Smooth muscle cell (in vitro differentiated cells): ENCODE measurements around the gene SYCE3. TPM values are rescaled to one million over a fixed set of nuclear protein-coding genes. Genes with fewer than 3 reads are reported as not detected.

Source experiments
- DNase-seq: peaks from one replicate; lab custom pipeline; 2025; ENCODE audit not compliant: unreplicated experiment; lab: John Stamatoyannopoulos, UW
- H2AFZ ChIP-seq: fragments of 200-600 bp; sonication (generic); 2 replicates; pipeline ENCODE4 v1.6.0; 2016; ENCODE audit warnings: antibody characterized with exemption, low read depth, mild to moderate bottlenecking
- H3F3A ChIP-seq: fragments of 200-600 bp; sonication (generic); 2 replicates; pipeline ENCODE4 v1.6.0; 2017; ENCODE audit warnings: antibody characterized with exemption, low read depth
- H3K27ac ChIP-seq: fragments of 200-600 bp; sonication (generic); 2 replicates; pipeline ENCODE4 v1.5.1; 2016; ENCODE audit warnings: low read depth, mild to moderate bottlenecking
- H3K27me3 ChIP-seq: fragments of 200-600 bp; sonication (generic); 2 replicates; pipeline ENCODE4 v1.6.1; 2016; ENCODE audit warnings: low read depth, mild to moderate bottlenecking
- H3K36me3 ChIP-seq: fragments of 200-600 bp; sonication (generic); 2 replicates; pipeline ENCODE4 v1.5.1; 2016; ENCODE audit warnings: low read depth
- H3K4me1 ChIP-seq: fragments of 200-600 bp; sonication (generic); 2 replicates; pipeline ENCODE4 v1.5.1; 2016; ENCODE audit warnings: low read depth
- H3K4me2 ChIP-seq: fragments of 200-600 bp; sonication (generic); 2 replicates; pipeline ENCODE4 v1.6.0; 2016; ENCODE audit warnings: mild to moderate bottlenecking
- H3K4me3 ChIP-seq: fragments of 200-600 bp; sonication (generic); 2 replicates; pipeline ENCODE4 v1.5.1; 2016; ENCODE audit warnings: mild to moderate bottlenecking
- H3K79me2 ChIP-seq: fragments of 200-600 bp; sonication (generic); 2 replicates; pipeline ENCODE4 v1.6.0; 2016; ENCODE audit warnings: low read depth, mild to moderate bottlenecking
- H3K9ac ChIP-seq: fragments of 200-600 bp; sonication (generic); 2 replicates; pipeline ENCODE4 v1.6.0; 2016; ENCODE audit warnings: low read depth
- H3K9me3 ChIP-seq: fragments of 200-600 bp; sonication (generic); replicated peaks from 2 replicates; pipeline ENCODE4 v1.5.1; 2016; ENCODE audit warnings: low read depth
- H4K20me1 ChIP-seq: fragments of 200-600 bp; sonication (generic); 2 replicates; pipeline ENCODE4 v1.6.0; 2016; ENCODE audit warnings: low read depth
- CTCF ChIP-seq: fragments of 200-600 bp; sonication (generic); IDR thresholded peaks from 2 replicates; pipeline ENCODE4 v1.5.1; 2017; ENCODE audit warnings: borderline replicate concordance, mild to moderate bottlenecking, antibody characterized with exemption; ENCODE audit not compliant: insufficient read depth, poor library complexity, severe bottlenecking
- WGBS: methylation state at CpG from one replicate; pipeline ENCODE4 v1.1.7; 2016; ENCODE audit warnings: low lambda C conversion rate; 5-methylcytosine and 5-hydroxymethylcytosine counted together
- polyA plus RNA-seq: library from polyadenylated mRNA; unstranded; fragments of >200 nt; fragmentation: Nextera tagmentation; extraction: Ambion mirVana; gene quantifications from 2 replicates; pipeline ENCODE4 v1.2.1, GENCODE V29; 2016
- total RNA-seq: library from RNA; depleted of rRNA; stranded (reverse); fragments of >200 nt; gene quantifications from 2 replicates; pipeline ENCODE4 v1.2.3, GENCODE V29; 2014

Gene SYCE3
- total and polyA plus RNA-seq, 2 experiments from 2014 or later, result not detected

DNA sequence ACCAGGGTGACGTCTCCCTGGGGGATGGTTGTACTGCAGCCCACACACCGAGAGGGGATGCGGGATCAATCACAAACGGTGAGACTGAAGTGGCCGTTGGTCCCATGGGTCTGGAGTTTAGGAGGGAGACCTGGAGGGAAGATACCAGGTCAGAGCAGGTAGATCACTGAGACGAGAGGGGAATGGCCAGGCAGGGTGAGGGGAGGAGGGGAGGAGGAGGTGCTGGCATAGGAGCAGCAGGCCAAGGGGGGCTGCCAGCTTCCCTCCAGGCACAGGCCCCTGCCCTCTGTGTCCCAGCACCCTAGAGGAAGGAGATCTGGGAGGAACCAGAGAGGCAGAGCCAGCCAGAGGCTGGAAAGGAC is 44.9 kb upstream of the SYCE3 start:
- Histone ChIP-seq H3K4me1 (no peaks in the 10 kb centered on the region), H3K36me3 (no peaks in the 10 kb centered on the region), H4K20me1 (no peaks in the 10 kb centered on the region), H3K9ac (no peak overlapping the region), H3K79me2 (no peaks in the 10 kb centered on the region), H3K27ac (no peak overlapping the region), H3K4me3 (no peak overlapping the region), H2AFZ (no peak overlapping the region), H3F3A (no peaks in the 10 kb centered on the region), H3K27me3 (peaks cover 45% of the 10 kb centered on the region), H3K9me3 (no peaks in the 10 kb centered on the region), H3K4me2 (no peak overlapping the region)
- 82% methylated on average over 6 of the region's 6 CpGs for WGBS
- DNase-seq, result no peak
- TF ChIP-seq CTCF, result no peak

- no peak for TF ChIP-seq CTCF
- Histone ChIP-seq H3K4me1 (no peaks in the 10 kb centered on the region), H3K27me3 (peaks cover 50% of the 10 kb centered on the region), H3K27ac (no peak overlapping the region), H3F3A (no peaks in the 10 kb centered on the region), H3K79me2 (no peaks in the 10 kb centered on the region), H2AFZ (no peak overlapping the region), H4K20me1 (no peaks in the 10 kb centered on the region), H3K9ac (no peak overlapping the region), H3K4me3 (no peak overlapping the region), H3K36me3 (no peaks in the 10 kb centered on the region), H3K4me2 (no peak overlapping the region), H3K9me3 (no peaks in the 10 kb centered on the region)
- no peak for DNase-seq
- 79% methylated on average over 17 of the region's 18 CpGs for WGBS
Observed at GRCh38 chr22:50606946-50607658, 44.4 kb upstream of the SYCE3 start.

- H3K4me3 ChIP-seq, result no peak overlapping the region
- DNase-seq, result no peak
- H3K4me1 ChIP-seq, result peaks cover under 1% of the 10 kb centered on the region
- WGBS, result 72% methylated on average over 14 of the region's 19 CpGs
- TF ChIP-seq CTCF, result no peak
- H3K79me2 ChIP-seq, result no peaks in the 10 kb centered on the region
- no peak overlapping the region for H2AFZ ChIP-seq
- H3K9me3 ChIP-seq, result no peaks in the 10 kb centered on the region
- H3K36me3 ChIP-seq, result no peaks in the 10 kb centered on the region
- peaks cover 58% of the 10 kb centered on the region for H3K27me3 ChIP-seq
- H3K27ac ChIP-seq, result no peak overlapping the region
- H3K9ac ChIP-seq, result no peak overlapping the region
- H3F3A ChIP-seq, result no peaks in the 10 kb centered on the region
- H4K20me1 ChIP-seq, result no peaks in the 10 kb centered on the region
- no peak overlapping the region for H3K4me2 ChIP-seq
Observed at GRCh38 chr22:50606165-50606945, 43.6 kb upstream of the SYCE3 start.
